ENCODE measurements around the gene RAB17. TPM values are rescaled to one million over a fixed set of nuclear protein-coding genes. Genes with fewer than 3 reads are reported as not detected.

Gene RAB17
- total and polyA plus RNA-seq, 12 donors = 1.9 to 7.6 (median 4.8) TPM

DNA sequence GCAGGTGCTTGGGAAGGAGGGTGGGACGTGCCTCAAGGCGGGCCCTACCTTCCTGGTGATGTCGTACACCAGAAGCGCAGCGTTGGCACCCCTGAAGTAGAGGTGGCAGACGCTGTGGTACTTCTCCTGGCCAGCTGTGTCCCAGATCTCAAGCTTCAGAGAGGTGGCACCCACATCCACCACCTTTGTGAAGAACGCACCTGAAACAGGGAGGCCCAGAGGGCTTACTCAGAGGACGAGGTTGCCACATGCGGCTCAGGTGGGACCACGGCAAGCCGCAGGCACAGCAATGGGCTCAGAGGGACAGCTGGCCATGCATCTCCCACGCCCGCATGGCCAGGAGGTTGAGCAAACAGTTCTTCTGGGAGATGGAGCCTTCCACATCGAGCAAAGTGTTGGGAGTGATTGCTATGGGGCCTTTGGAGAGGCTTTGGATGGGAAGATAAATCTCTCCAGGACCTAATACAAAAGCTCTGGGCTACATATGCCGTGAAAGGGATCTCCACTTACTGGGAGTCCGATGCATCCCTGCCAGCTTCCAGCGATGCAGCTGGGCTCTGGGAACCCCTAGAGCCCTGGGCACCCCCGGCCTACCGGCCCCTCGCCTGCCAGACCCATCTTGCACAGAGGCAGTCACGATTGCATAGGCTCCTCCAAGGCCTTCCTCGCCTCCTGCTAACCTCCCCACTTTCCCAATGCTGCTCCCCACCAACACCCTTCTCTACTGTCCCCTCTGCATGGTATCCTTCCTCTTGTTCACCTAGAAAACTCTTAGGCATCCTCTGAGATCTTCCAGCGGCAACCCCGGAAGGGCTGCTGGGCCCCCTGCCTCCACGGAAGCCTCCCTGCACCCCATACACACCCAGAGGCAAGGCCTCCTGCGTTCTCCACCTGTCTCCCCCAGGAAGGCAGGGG, 12.3 kb downstream of the RAB17 start:
- H3K4me1 ChIP-seq = peaks cover 0 to 54% (median 21%) of the 10 kb centered on the region in 9 donors
- ATAC-seq (no peak), DNase-seq (no peak)
- no peak overlapping the region for H3K27ac ChIP-seq
- no peaks in the 10 kb centered on the region for H3K27me3 ChIP-seq
- H3K9me3 ChIP-seq = no peaks in the 10 kb centered on the region
- 95 to 96% methylated on average over 26 of the region's 26 CpGs for WGBS, 2 donors
- no peaks in the 10 kb centered on the region for H3K36me3 ChIP-seq
- intact Hi-C loops (cut with DNase I) = loop anchor here in 9 of 10 donors (10.0 kb wide), 5 partner anchors 153 to 483 kb away; partner anchors contain the start of gene COL6A3 (in 1 of the 9)
- H3K4me3 ChIP-seq = no peak overlapping the region
- TF ChIP-seq, protein P1, sequence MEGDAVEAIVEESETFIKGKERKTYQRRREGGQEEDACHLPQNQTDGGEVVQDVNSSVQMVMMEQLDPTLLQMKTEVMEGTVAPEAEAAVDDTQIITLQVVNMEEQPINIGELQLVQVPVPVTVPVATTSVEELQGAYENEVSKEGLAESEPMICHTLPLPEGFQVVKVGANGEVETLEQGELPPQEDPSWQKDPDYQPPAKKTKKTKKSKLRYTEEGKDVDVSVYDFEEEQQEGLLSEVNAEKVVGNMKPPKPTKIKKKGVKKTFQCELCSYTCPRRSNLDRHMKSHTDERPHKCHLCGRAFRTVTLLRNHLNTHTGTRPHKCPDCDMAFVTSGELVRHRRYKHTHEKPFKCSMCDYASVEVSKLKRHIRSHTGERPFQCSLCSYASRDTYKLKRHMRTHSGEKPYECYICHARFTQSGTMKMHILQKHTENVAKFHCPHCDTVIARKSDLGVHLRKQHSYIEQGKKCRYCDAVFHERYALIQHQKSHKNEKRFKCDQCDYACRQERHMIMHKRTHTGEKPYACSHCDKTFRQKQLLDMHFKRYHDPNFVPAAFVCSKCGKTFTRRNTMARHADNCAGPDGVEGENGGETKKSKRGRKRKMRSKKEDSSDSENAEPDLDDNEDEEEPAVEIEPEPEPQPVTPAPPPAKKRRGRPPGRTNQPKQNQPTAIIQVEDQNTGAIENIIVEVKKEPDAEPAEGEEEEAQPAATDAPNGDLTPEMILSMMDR (IDR thresholded peaks at IDR 0.05) = no peak

DNA sequence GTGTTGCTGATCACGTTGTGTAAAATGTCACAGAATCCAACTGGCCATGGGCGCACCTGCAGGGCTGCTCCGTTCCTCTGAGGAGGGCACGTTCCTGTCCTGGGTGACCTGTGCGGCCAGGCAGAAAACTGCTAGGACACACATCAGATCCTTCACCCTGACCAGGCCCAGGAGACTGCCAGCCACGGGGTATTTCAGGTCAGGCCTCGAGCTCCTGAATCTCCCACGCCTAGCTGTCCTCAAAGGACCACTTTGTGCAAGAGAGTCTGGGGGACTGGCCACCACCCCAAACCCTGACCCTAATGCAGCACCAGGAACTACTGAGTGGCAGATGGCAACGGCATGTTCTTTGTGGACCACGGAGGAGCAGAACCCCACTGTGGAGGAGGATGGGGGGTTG, 13.1 kb downstream of the RAB17 start:
- Histone ChIP-seq H3K4me3 (no peak overlapping the region), H3K27me3 (no peaks in the 10 kb centered on the region), H3K9me3 (no peaks in the 10 kb centered on the region), H3K36me3 (no peaks in the 10 kb centered on the region), H3K4me1 (peaks cover 0 to 57% (median 18%) of the 10 kb centered on the region in 9 donors), H3K27ac (no peak overlapping the region)
- TF ChIP-seq, protein P1 (IDR thresholded peaks at IDR 0.05) = no peak
- no peak for DNase-seq
- 91 to 94% methylated on average over 10 of the region's 10 CpGs for WGBS, 2 donors
- intact Hi-C loops (cut with DNase I) = loop anchor here in 9 of 10 donors (10.0 kb wide), 5 partner anchors 153 to 483 kb away; partner anchors contain the start of gene COL6A3 (in 1 of the 9)
- no peak for ATAC-seq

DNA sequence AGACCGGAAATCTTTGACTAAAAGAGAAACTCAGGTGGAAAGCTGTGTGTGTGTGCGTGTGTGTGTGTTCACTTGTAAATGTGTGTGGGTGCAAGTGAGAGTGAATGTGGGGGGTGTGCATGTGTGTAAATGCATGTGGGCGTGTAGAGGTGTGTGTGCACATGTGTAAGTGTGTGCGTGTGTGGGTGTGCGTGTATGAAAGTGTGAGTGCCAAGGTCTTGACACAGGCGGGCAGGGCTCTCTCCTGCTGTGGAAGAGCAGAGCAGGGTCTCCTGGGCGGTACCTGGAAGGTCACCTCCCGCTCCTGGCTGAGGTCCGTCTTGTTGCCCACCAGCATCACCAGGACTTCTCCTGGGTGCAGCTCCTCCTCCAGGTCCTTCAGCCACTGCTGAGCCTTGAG, 13.6 kb downstream of the RAB17 start:
- intact Hi-C loops (cut with DNase I) = loop anchor here in 9 of 10 donors (10.0 kb wide), 5 partner anchors 152 to 482 kb away; partner anchors contain the start of gene COL6A3 (in 1 of the 9)
- peaks cover 0 to 57% (median 18%) of the 10 kb centered on the region in 9 donors for H3K4me1 ChIP-seq
- H3K27ac ChIP-seq = no peak overlapping the region
- no peaks in the 10 kb centered on the region for H3K27me3 ChIP-seq
- ATAC-seq = no peak
- WGBS, 2 donors = 92 to 96% methylated on average over 9 of the region's 9 CpGs
- no peaks in the 10 kb centered on the region for H3K36me3 ChIP-seq
- DNase-seq = no peak
- H3K4me3 ChIP-seq = no peak overlapping the region
- TF ChIP-seq, protein P1 (IDR thresholded peaks at IDR 0.05) = no peak
- H3K9me3 ChIP-seq = no peaks in the 10 kb centered on the region

Data from heart right ventricle (tissue), 16 donors.